Measurements from ENCODE around the gene CCDC102B.
"Not testable (repeated sequence)": the region's sequence is repeated elsewhere in the genome, so short reads cannot be mapped to it uniquely, and the experiment has no call there.

The CCDC102B gene

DNA sequence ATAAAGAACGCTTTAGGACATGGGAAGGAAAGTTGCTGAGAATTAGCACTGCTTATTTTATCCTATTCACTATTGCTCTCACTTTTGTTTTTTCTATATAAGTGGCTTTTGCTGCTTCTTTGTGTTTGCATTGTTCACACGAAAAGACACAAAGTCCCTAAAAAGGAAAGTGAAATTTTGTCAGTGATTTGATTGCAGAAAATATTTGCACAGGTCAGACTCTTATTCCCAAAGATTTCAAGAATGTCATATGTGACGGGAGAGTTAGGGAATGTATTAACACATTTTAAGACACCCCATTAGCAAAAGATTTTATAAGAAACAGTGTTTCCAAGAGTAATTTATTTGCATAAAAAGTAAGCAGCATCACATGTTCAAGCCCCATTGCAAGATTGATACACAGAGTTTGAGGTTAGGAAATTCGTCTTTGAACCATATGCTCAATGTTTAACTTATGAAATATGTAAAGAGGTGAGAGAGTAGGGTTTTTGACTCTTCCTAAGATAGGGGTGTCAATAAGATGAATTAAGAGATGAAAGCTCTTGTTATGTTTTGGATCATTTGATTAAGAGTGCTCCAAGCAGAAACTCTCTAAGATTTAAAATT lies 57.0 kb downstream of the CCDC102B start:
- no peaks in the 10 kb centered on the region for H3K9me3 ChIP-seq (ENCODE audit: low read depth, low read length)
- no peak overlapping the region for H3K9ac ChIP-seq (ENCODE audit: insufficient read length)
- DNase-seq (ENCODE audit: low read depth, low spot score), result no peak
- no peak overlapping the region for H3K4me3 ChIP-seq
- H3K27ac ChIP-seq, result no peak overlapping the region
- TF ChIP-seq FOXP2 (optimal IDR thresholded peaks at IDR 0.05; ENCODE audit: control extremely low read depth, extremely low read length, insufficient read depth) (no peak), POLR2AphosphoS5 (IDR thresholded peaks at IDR 0.05; ENCODE audit: borderline replicate concordance, low read depth, low read length) (no peak), EZH2 (IDR thresholded peaks at IDR 0.05) (no peak)
- no peaks in the 10 kb centered on the region for H3K36me3 ChIP-seq (ENCODE audit: insufficient read depth, low read length)

DNA sequence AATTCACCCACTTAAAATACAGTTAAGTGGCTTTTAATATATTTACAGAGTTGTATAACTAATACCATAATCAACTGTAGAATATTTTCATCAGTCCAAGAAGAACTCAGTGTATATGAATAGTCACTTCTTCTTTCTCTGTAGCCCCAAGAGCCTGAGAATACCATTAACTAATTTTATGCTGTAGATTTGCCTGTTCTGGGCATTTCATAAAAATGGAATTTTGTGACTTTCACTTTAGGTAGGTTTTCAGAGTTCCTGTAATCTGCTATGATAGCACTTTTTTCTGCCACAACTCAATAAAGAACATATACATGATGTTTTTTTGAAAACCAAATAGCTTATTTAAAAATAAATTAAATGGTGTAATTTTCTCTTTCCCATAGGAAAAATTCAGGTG lies 57.6 kb downstream of the CCDC102B start:
- Histone ChIP-seq H3K9ac (ENCODE audit: insufficient read length) (no peak overlapping the region), H3K36me3 (ENCODE audit: insufficient read depth, low read length) (no peaks in the 10 kb centered on the region), H3K27ac (no peak overlapping the region), H3K4me3 (no peak overlapping the region), H3K9me3 (ENCODE audit: low read depth, low read length) (no peaks in the 10 kb centered on the region)
- DNase-seq (ENCODE audit: low read depth, low spot score), result no peak
- TF ChIP-seq FOXP2 (optimal IDR thresholded peaks at IDR 0.05; ENCODE audit: control extremely low read depth, extremely low read length, insufficient read depth), result no peak
- no peak for TF ChIP-seq EZH2 (IDR thresholded peaks at IDR 0.05)
- TF ChIP-seq POLR2AphosphoS5 (IDR thresholded peaks at IDR 0.05; ENCODE audit: borderline replicate concordance, low read depth, low read length), result no peak

DNA sequence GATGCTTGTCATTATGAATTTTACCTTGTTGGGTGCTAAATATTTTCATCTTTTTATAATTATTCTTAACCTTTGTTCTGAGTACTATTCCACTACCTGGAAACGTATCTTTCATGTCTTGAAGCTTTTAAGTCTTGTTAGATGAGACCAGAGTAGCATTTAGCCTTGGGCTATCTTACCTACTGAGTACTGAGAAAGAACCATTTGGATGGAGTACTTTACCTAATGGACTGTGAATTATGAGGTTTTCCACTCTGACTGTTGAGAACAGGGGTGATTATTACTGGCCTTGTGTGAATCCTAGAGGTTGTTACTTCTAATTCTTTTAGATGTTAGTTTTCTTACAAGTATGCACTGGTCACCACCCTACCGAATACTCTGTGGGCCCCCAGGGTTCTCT lies 63.5 kb downstream of the CCDC102B start:
- H3K9ac ChIP-seq (ENCODE audit: insufficient read length), result no peak overlapping the region
- TF ChIP-seq EZH2 (IDR thresholded peaks at IDR 0.05) (no peak), POLR2AphosphoS5 (IDR thresholded peaks at IDR 0.05; ENCODE audit: borderline replicate concordance, low read depth, low read length) (no peak)
- DNase-seq (ENCODE audit: low read depth, low spot score), result no peak
- H3K4me3 ChIP-seq, result no peak overlapping the region
- no peaks in the 10 kb centered on the region for H3K36me3 ChIP-seq (ENCODE audit: insufficient read depth, low read length)
- H3K9me3 ChIP-seq (ENCODE audit: low read depth, low read length), result no peaks in the 10 kb centered on the region
- H3K27ac ChIP-seq, result no peak overlapping the region

DNA sequence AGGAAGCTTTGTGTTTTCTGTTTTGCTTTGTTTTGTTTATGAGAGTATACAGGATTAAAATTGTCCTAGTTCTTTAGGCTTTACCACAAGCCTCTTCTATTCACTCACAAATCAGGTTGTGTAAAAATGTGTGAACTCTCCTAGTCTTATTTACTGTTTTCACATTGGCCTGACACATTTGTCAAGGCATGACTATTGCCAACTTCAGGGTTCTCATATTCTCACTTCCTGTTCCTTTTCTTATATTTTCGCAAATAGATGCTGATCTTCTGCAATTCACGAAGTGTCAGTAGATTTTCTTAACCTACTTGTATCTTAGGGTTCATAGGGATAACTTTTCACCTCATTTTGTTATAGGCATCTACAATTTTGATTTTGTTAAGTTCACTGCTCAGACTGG lies 67.1 kb downstream of the CCDC102B start:
- TF ChIP-seq POLR2AphosphoS5 (IDR thresholded peaks at IDR 0.05; ENCODE audit: borderline replicate concordance, low read depth, low read length) (no peak), EZH2 (IDR thresholded peaks at IDR 0.05) (no peak), FOXP2 (optimal IDR thresholded peaks at IDR 0.05; ENCODE audit: control extremely low read depth, extremely low read length, insufficient read depth) (no peak)
- DNase-seq (ENCODE audit: low read depth, low spot score), result no peak
- no peak overlapping the region for H3K9ac ChIP-seq (ENCODE audit: insufficient read length)
- H3K4me3 ChIP-seq, result no peak overlapping the region
- H3K36me3 ChIP-seq (ENCODE audit: insufficient read depth, low read length), result no peaks in the 10 kb centered on the region
- H3K27ac ChIP-seq, result no peak overlapping the region
- no peaks in the 10 kb centered on the region for H3K9me3 ChIP-seq (ENCODE audit: low read depth, low read length)

- Histone ChIP-seq H3K27ac (no peak overlapping the region), H3K4me3 (no peak overlapping the region), H3K9me3 (ENCODE audit: low read depth, low read length) (no peaks in the 10 kb centered on the region), H3K9ac (ENCODE audit: insufficient read length) (no peak overlapping the region), H3K36me3 (ENCODE audit: insufficient read depth, low read length) (no peaks in the 10 kb centered on the region)
- DNase-seq (ENCODE audit: low read depth, low spot score), result no peak
- TF ChIP-seq POLR2AphosphoS5 (IDR thresholded peaks at IDR 0.05; ENCODE audit: borderline replicate concordance, low read depth, low read length) (no peak), EZH2 (IDR thresholded peaks at IDR 0.05) (no peak), FOXP2 (optimal IDR thresholded peaks at IDR 0.05; ENCODE audit: control extremely low read depth, extremely low read length, insufficient read depth) (no peak)
Measured at GRCh38 chr18:68865503-68865902, 67.6 kb downstream of the CCDC102B start.

DNA sequence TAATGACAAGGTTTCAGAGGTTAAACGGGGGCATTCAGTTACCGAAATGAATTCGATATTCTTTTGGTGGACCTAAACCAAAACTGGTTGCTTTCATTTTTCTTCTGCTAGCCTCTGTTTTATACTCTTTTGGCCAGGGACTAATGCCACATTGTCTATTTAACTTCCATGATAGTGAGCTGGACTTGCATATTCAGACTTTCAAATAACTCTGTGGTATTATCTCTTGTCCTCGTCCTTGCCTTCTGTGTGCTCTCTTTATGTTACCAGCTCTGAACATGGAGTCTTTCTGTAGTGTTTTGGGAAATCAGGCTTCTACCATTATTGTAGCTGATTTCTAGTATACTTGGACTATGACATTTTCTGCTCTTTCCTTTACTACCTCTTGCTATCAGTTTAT lies 75.1 kb downstream of the CCDC102B start:
- H3K4me3 ChIP-seq, result no peak overlapping the region
- no peak overlapping the region for H3K27ac ChIP-seq
- H3K36me3 ChIP-seq (ENCODE audit: insufficient read depth, low read length), result no peaks in the 10 kb centered on the region
- TF ChIP-seq FOXP2 (optimal IDR thresholded peaks at IDR 0.05; ENCODE audit: control extremely low read depth, extremely low read length, insufficient read depth) (no peak), EZH2 (IDR thresholded peaks at IDR 0.05) (no peak), POLR2AphosphoS5 (IDR thresholded peaks at IDR 0.05; ENCODE audit: borderline replicate concordance, low read depth, low read length) (no peak)
- no peak overlapping the region for H3K9ac ChIP-seq (ENCODE audit: insufficient read length)
- no peak for DNase-seq (ENCODE audit: low read depth, low spot score)
- H3K9me3 ChIP-seq (ENCODE audit: low read depth, low read length), result no peaks in the 10 kb centered on the region

- Histone ChIP-seq H3K9ac (ENCODE audit: insufficient read length) (no peak overlapping the region), H3K27ac (no peak overlapping the region), H3K36me3 (ENCODE audit: insufficient read depth, low read length) (no peaks in the 10 kb centered on the region), H3K9me3 (ENCODE audit: low read depth, low read length) (no peaks in the 10 kb centered on the region), H3K4me3 (no peak overlapping the region)
- DNase-seq (ENCODE audit: low read depth, low spot score), result no peak
- no peak for TF ChIP-seq POLR2AphosphoS5 (IDR thresholded peaks at IDR 0.05; ENCODE audit: borderline replicate concordance, low read depth, low read length)
Measured at GRCh38 chr18:68874361-68874760, 76.5 kb downstream of the CCDC102B start.

DNA sequence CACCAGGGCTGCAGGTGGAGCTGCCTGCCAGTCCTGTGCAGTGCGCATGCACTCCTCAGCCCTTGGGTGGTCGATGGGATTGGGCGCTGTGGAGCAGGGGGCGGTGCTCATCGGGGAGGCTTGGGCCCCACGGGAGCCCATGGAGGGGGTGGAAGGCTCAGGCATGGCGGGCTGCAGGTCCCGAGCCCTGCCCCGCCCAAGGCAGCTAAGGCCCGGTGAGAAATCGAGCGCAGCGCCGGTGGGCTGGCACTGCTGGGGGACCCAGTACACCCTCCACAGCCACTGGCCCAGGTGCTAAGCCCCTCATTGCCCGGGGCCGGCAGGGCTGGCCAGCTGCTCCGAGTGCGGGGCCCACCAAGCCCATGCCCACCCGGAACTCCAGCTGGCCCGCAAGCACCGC lies 82.1 kb downstream of the CCDC102B start:
- H3K27ac ChIP-seq; DNase-seq (ENCODE audit: low read depth, low spot score); H3K4me3 ChIP-seq; H3K9ac ChIP-seq (ENCODE audit: insufficient read length); H3K36me3 ChIP-seq (ENCODE audit: insufficient read depth, low read length); H3K9me3 ChIP-seq (ENCODE audit: low read depth, low read length): not testable (repeated sequence)

DNA sequence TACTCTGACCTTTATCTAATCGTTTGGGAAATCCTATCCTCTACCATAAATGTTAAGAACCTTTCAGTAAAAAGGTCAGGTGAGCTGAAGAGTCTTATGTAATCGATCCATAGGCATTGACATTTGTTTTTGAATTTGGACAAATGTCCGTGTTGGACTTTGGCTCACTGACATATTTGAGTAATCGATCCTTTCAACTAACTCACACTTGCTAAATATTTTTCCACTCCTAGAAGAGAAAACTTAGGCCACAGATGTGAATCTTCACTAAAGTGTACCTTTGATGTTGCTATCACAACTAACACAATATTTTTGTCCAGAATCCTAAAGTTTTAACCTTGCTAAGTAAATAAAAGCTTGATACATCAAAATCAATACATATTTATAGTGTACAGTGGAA lies 89.5 kb downstream of the CCDC102B start:
- no peak overlapping the region for H3K27ac ChIP-seq
- no peak for DNase-seq (ENCODE audit: low read depth, low spot score)
- H3K9ac ChIP-seq (ENCODE audit: insufficient read length), result no peak overlapping the region
- no peak for TF ChIP-seq EZH2 (IDR thresholded peaks at IDR 0.05)
- no peak for TF ChIP-seq FOXP2 (optimal IDR thresholded peaks at IDR 0.05; ENCODE audit: control extremely low read depth, extremely low read length, insufficient read depth)
- no peak for TF ChIP-seq POLR2AphosphoS5 (IDR thresholded peaks at IDR 0.05; ENCODE audit: borderline replicate concordance, low read depth, low read length)
- no peaks in the 10 kb centered on the region for H3K9me3 ChIP-seq (ENCODE audit: low read depth, low read length)
- no peak overlapping the region for H3K4me3 ChIP-seq
- no peaks in the 10 kb centered on the region for H3K36me3 ChIP-seq (ENCODE audit: insufficient read depth, low read length)

Measured in SK-N-MC (cell line).